Measurements from ENCODE around the gene AARSD1. TPM values are rescaled to one million over a fixed set of nuclear protein-coding genes. Genes with fewer than 3 reads are reported as not detected.

AARSD1 gene
- total and polyA plus RNA-seq, 2 donors (not counting 1 experiment from before 2014, with no cell fraction given) = 56.5 to 60.0 TPM

DNA sequence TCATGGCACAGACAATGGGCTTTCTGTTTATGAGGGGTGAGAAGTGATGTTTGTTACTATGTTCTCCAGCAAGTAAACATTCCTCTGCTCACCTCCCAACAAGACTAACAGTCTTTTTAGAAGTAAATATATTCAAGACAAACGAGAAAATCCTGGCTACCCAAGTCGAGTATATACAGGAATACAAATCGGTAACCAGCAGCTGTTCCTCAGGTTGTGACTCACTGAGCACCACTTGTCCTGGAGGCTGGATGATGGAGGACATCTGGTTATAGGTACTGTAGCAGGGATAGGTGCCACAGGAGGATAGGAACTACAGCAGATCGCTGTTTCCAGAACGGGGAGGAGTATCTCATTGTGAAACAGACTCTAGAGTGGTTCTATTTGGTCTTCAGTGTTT lies 28.6 kb upstream of the AARSD1 start:
- Histone ChIP-seq H3K27me3 (replicated peaks in 1 of 4; ENCODE audit: control extremely low read depth in 1 of 4, control insufficient read depth in 3 of 4, insufficient read depth in 4 of 4, low read length in 3 of 4) (no peaks in the 10 kb centered on the region), H3K9me3 (ENCODE audit: control extremely low read depth in 1 of 3, control insufficient read depth in 2 of 3, insufficient read depth in 1 of 3, low read length in 2 of 3) (no peaks in the 10 kb centered on the region), H3K9ac (ENCODE audit: low read length) (no peak overlapping the region), H3K79me2 (ENCODE audit: control insufficient read depth, insufficient read depth, low read length) (peaks cover 42% of the 10 kb centered on the region), H4K20me1 (ENCODE audit: control insufficient read depth, insufficient read depth, low read length, poor library complexity, severe bottlenecking) (peaks cover 5% of the 10 kb centered on the region), H3K27ac (ENCODE audit: low read length in 2 of 2) (no peak overlapping the region), H3K4me2 (replicated peaks; ENCODE audit: low read depth, low read length, poor library complexity, severe bottlenecking) (no peak overlapping the region), H3K4me1 (ENCODE audit: control insufficient read depth in 2 of 2, insufficient read depth in 2 of 2, low read length in 2 of 2) (peaks cover 17 to 18% of the 10 kb centered on the region in 2 donors), H2AFZ (ENCODE audit: insufficient read depth, low read depth, low read length, poor library complexity, severe bottlenecking) (no peak overlapping the region), H3K36me3 (replicated peaks in 1 of 2; ENCODE audit: control extremely low read depth in 1 of 2, control insufficient read depth in 1 of 2, extremely low read depth in 1 of 2, insufficient read depth in 2 of 2, low read length in 1 of 2) (peaks cover 27 to 48% of the 10 kb centered on the region in 2 experiments), H3K4me3 (ENCODE audit: control extremely low read depth in 1 of 5, extremely low read depth in 1 of 5, insufficient read depth in 1 of 5, low read depth in 2 of 5, low read length in 4 of 5) (no peak overlapping the region)
- ChIA-PET CTCF (interaction anchor here (1.3 kb wide), 1 partner anchor 12 kb away, joined by 3 read pairs; the partner anchor contains the start of gene RUNDC1), POLR2A (interaction anchor here (0.7 kb wide), 1 partner anchor 401 kb away, joined by 3 read pairs; no protein-coding TSS in a partner anchor)
- DNase-seq = no peak
- Mint-ChIP-seq H3K9me3 (ENCODE audit: insufficient read depth) (no peaks in the 10 kb centered on the region), H3K27me3 (no peaks in the 10 kb centered on the region), H3K4me1 (peaks cover 30% of the 10 kb centered on the region), H3K4me3 (no peak overlapping the region), H3K27ac (peak overlapping the region; percentile 50)
- no peak for ATAC-seq (ENCODE audit: low read depth)
- TF ChIP-seq, protein P1, sequence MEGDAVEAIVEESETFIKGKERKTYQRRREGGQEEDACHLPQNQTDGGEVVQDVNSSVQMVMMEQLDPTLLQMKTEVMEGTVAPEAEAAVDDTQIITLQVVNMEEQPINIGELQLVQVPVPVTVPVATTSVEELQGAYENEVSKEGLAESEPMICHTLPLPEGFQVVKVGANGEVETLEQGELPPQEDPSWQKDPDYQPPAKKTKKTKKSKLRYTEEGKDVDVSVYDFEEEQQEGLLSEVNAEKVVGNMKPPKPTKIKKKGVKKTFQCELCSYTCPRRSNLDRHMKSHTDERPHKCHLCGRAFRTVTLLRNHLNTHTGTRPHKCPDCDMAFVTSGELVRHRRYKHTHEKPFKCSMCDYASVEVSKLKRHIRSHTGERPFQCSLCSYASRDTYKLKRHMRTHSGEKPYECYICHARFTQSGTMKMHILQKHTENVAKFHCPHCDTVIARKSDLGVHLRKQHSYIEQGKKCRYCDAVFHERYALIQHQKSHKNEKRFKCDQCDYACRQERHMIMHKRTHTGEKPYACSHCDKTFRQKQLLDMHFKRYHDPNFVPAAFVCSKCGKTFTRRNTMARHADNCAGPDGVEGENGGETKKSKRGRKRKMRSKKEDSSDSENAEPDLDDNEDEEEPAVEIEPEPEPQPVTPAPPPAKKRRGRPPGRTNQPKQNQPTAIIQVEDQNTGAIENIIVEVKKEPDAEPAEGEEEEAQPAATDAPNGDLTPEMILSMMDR (IDR thresholded peaks at IDR 0.05) = no peak
- TF ChIP-seq EZH2 (IDR thresholded peaks at IDR 0.05; ENCODE audit: borderline replicate concordance, insufficient read depth, low read depth, low read length, poor library complexity, severe bottlenecking) = no peak
- intact Hi-C loops (cut with micrococcal nuclease) = loop anchor here (10.0 kb wide), 1 partner anchor 418 kb away; the partner anchor contains the start of gene PSMC3IP
- WGBS (ENCODE audit: insufficient coverage) = 98% methylated on average over 4 of the region's 5 CpGs

DNA sequence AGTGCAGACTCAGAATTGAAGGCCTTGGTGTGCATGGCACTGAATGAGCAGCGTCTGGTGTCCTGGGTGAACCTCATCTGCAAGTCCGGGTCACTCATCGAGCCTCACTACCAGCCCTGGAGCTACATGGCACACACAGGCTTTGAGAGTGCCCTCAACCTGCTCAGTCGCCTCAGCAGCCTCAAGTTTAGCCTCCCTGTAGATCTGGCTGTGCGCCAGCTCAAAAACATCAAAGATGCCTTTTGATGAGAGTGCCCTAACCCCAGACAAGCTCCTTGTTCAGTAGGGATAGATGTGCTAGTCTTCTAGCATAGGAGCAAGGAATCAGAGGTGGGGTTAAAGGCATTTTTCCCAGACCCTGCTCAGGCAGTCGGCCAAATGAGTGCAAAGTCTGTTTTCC lies 27.2 kb upstream of the AARSD1 start:
- no peak overlapping the region for H3K27ac ChIP-seq (ENCODE audit: low read length in 2 of 2)
- no peak for TF ChIP-seq EZH2 (IDR thresholded peaks at IDR 0.05; ENCODE audit: borderline replicate concordance, insufficient read depth, low read depth, low read length, poor library complexity, severe bottlenecking)
- TF ChIP-seq, protein P1 (IDR thresholded peaks at IDR 0.05) = no peak
- intact Hi-C loops (cut with micrococcal nuclease) = loop anchor here (10.0 kb wide), 1 partner anchor 417 kb away; the partner anchor contains the start of gene PSMC3IP
- H3K27me3 ChIP-seq (replicated peaks in 1 of 4; ENCODE audit: control extremely low read depth in 1 of 4, control insufficient read depth in 3 of 4, insufficient read depth in 4 of 4, low read length in 3 of 4) = no peaks in the 10 kb centered on the region
- DNase-seq = no peak
- peaks cover 18 to 21% of the 10 kb centered on the region in 2 donors for H3K4me1 ChIP-seq (ENCODE audit: control insufficient read depth in 2 of 2, insufficient read depth in 2 of 2, low read length in 2 of 2)
- H4K20me1 ChIP-seq (ENCODE audit: control insufficient read depth, insufficient read depth, low read length, poor library complexity, severe bottlenecking) = peaks cover 5% of the 10 kb centered on the region
- H3K9me3 Mint-ChIP-seq (ENCODE audit: insufficient read depth) = no peaks in the 10 kb centered on the region
- 95% methylated on average over 6 of the region's 6 CpGs for WGBS (ENCODE audit: insufficient coverage)
- no peak overlapping the region for H3K4me2 ChIP-seq (replicated peaks; ENCODE audit: low read depth, low read length, poor library complexity, severe bottlenecking)
- no peak overlapping the region for H3K4me3 ChIP-seq (ENCODE audit: control extremely low read depth in 1 of 5, extremely low read depth in 1 of 5, insufficient read depth in 1 of 5, low read depth in 2 of 5, low read length in 4 of 5)
- no peak for ATAC-seq (ENCODE audit: low read depth)
- H3K4me1 Mint-ChIP-seq = peaks cover 30% of the 10 kb centered on the region
- POLR2A ChIA-PET = no interaction called here
- H3K36me3 ChIP-seq (replicated peaks in 1 of 2; ENCODE audit: control extremely low read depth in 1 of 2, control insufficient read depth in 1 of 2, extremely low read depth in 1 of 2, insufficient read depth in 2 of 2, low read length in 1 of 2) = peaks cover 27 to 57% of the 10 kb centered on the region in 2 experiments
- no peak overlapping the region for H3K4me3 Mint-ChIP-seq
- H3K9me3 ChIP-seq (ENCODE audit: control extremely low read depth in 1 of 3, control insufficient read depth in 2 of 3, insufficient read depth in 1 of 3, low read length in 2 of 3) = no peaks in the 10 kb centered on the region
- no peak overlapping the region for H3K9ac ChIP-seq (ENCODE audit: low read length)
- H3K27ac Mint-ChIP-seq = no peak overlapping the region
- CTCF ChIA-PET = no interaction called here
- no peaks in the 10 kb centered on the region for H3K27me3 Mint-ChIP-seq
- peaks cover 51% of the 10 kb centered on the region for H3K79me2 ChIP-seq (ENCODE audit: control insufficient read depth, insufficient read depth, low read length)
- no peak overlapping the region for H2AFZ ChIP-seq (ENCODE audit: insufficient read depth, low read depth, low read length, poor library complexity, severe bottlenecking)

All from B cell (primary cell).